Duodenal mucosa (tissue), 2 donors: Measurements from ENCODE around the gene SUN2.

Experiments used
- H3K27ac ChIP-seq: one replicate; pipeline ENCODE4 v1.7.0; 2013; ENCODE audit warnings: low read depth, low read length
- H3K27me3 ChIP-seq, 2 donors: one replicate each; pipeline ENCODE4 v1.7.0; 2013; ENCODE audit warnings: low read length in 2 of 2, control low read depth in 1 of 2; ENCODE audit not compliant: insufficient read depth in 2 of 2, control insufficient read depth in 1 of 2
- H3K36me3 ChIP-seq, 2 donors: one replicate each; pipeline ENCODE4 v1.7.0; 2013; ENCODE audit warnings: low read length in 2 of 2, control low read depth in 1 of 2; ENCODE audit not compliant: insufficient read depth in 2 of 2, control insufficient read depth in 1 of 2
- H3K4me1 ChIP-seq, 2 donors: one replicate each; pipeline ENCODE4 v1.7.0; 2013; ENCODE audit warnings: low read length in 2 of 2, control low read depth in 1 of 2; ENCODE audit not compliant: insufficient read depth in 2 of 2, control insufficient read depth in 1 of 2
- H3K4me3 ChIP-seq, 2 donors: one replicate each; pipeline ENCODE4 v1.7.0; 2013; ENCODE audit warnings: low read length in 2 of 2, low read depth in 1 of 2
- H3K9ac ChIP-seq, 2 donors: one replicate each; pipeline ENCODE4 v1.7.0; 2013; ENCODE audit warnings: low read length in 2 of 2, low read depth in 1 of 2
- H3K9me3 ChIP-seq, 2 donors: one replicate each; pipeline ENCODE4 v1.7.0; 2013; ENCODE audit warnings: low read length in 2 of 2, control low read depth in 1 of 2; ENCODE audit not compliant: control insufficient read depth in 1 of 2

Gene SUN2

GRCh38 chr22:38792833-38793232 is 37.0 kb upstream of the SUN2 start:
- H3K4me3 ChIP-seq, result peak overlapping the region; percentile 93
- H3K27ac ChIP-seq, result no peak overlapping the region
- peaks cover 3 to 5% of the 10 kb centered on the region in 2 donors for H3K27me3 ChIP-seq
- no peaks in the 10 kb centered on the region for H3K9me3 ChIP-seq
- peaks cover 20% of the 10 kb centered on the region in 2 donors for H3K4me1 ChIP-seq
- H3K9ac ChIP-seq, result peak overlapping the region in 1 of 2 donors; percentile 74
- H3K36me3 ChIP-seq, result peaks cover 0 to 3% of the 10 kb centered on the region in 2 donors

GRCh38 chr22:38789606-38790005 is 33.8 kb upstream of the SUN2 start:
- Histone ChIP-seq H3K27ac (no peak overlapping the region), H3K27me3 (no peaks in the 10 kb centered on the region), H3K4me1 (peaks cover 20 to 24% of the 10 kb centered on the region in 2 donors), H3K4me3 (no peak overlapping the region), H3K9me3 (no peaks in the 10 kb centered on the region), H3K36me3 (peaks cover 0 to 5% of the 10 kb centered on the region in 2 donors), H3K9ac (no peak overlapping the region)

- Histone ChIP-seq H3K4me3 (no peak overlapping the region), H3K27ac (no peak overlapping the region), H3K9me3 (no peaks in the 10 kb centered on the region), H3K27me3 (no peaks in the 10 kb centered on the region), H3K9ac (peak overlapping the region in 1 of 2 donors; percentile 4), H3K4me1 (peaks cover 15 to 24% of the 10 kb centered on the region in 2 donors), H3K36me3 (peaks cover 0 to 5% of the 10 kb centered on the region in 2 donors)
Observed at GRCh38 chr22:38788846-38789245, 33.0 kb upstream of the SUN2 start.

GRCh38 chr22:38788021-38788816 is 32.4 kb upstream of the SUN2 start:
- no peak overlapping the region for H3K9ac ChIP-seq
- peaks cover 0 to 5% of the 10 kb centered on the region in 2 donors for H3K36me3 ChIP-seq
- H3K4me3 ChIP-seq, result no peak overlapping the region
- no peaks in the 10 kb centered on the region for H3K9me3 ChIP-seq
- H3K27me3 ChIP-seq, result no peaks in the 10 kb centered on the region
- no peak overlapping the region for H3K27ac ChIP-seq
- H3K4me1 ChIP-seq, result peaks cover 12 to 21% of the 10 kb centered on the region in 2 donors

GRCh38 chr22:38786631-38787030 is 30.8 kb upstream of the SUN2 start:
- no peaks in the 10 kb centered on the region for H3K9me3 ChIP-seq
- no peak overlapping the region for H3K4me3 ChIP-seq
- peaks cover 0 to 11% of the 10 kb centered on the region in 2 donors for H3K36me3 ChIP-seq
- H3K9ac ChIP-seq, result no peak overlapping the region
- peaks cover 7 to 16% of the 10 kb centered on the region in 2 donors for H3K4me1 ChIP-seq
- H3K27me3 ChIP-seq, result no peaks in the 10 kb centered on the region
- H3K27ac ChIP-seq, result no peak overlapping the region

GRCh38 chr22:38784856-38785255 is 29.1 kb upstream of the SUN2 start:
- H3K4me1 ChIP-seq, result peaks cover 7 to 16% of the 10 kb centered on the region in 2 donors
- H3K27me3 ChIP-seq, result no peaks in the 10 kb centered on the region
- H3K27ac ChIP-seq, result no peak overlapping the region
- no peak overlapping the region for H3K9ac ChIP-seq
- H3K4me3 ChIP-seq, result no peak overlapping the region
- peaks cover 6 to 15% of the 10 kb centered on the region in 2 donors for H3K36me3 ChIP-seq
- no peaks in the 10 kb centered on the region for H3K9me3 ChIP-seq

GRCh38 chr22:38784035-38784434 is 28.2 kb upstream of the SUN2 start:
- H3K4me3 ChIP-seq, result no peak overlapping the region
- peaks cover 11 to 21% of the 10 kb centered on the region in 2 donors for H3K36me3 ChIP-seq
- H3K27me3 ChIP-seq, result no peaks in the 10 kb centered on the region
- H3K9me3 ChIP-seq, result no peaks in the 10 kb centered on the region
- no peak overlapping the region for H3K27ac ChIP-seq
- no peak overlapping the region for H3K9ac ChIP-seq
- H3K4me1 ChIP-seq, result peaks cover 6 to 13% of the 10 kb centered on the region in 2 donors

GRCh38 chr22:38783095-38783615 is 27.4 kb upstream of the SUN2 start:
- peaks cover 0 to 6% of the 10 kb centered on the region in 2 donors for H3K4me1 ChIP-seq
- H3K27ac ChIP-seq, result no peak overlapping the region
- no peak overlapping the region for H3K4me3 ChIP-seq
- no peaks in the 10 kb centered on the region for H3K9me3 ChIP-seq
- peaks cover 11 to 23% of the 10 kb centered on the region in 2 donors for H3K36me3 ChIP-seq
- H3K27me3 ChIP-seq, result no peaks in the 10 kb centered on the region
- no peak overlapping the region for H3K9ac ChIP-seq

- Histone ChIP-seq H3K4me1 (peaks cover 0 to under 1% of the 10 kb centered on the region in 2 donors), H3K27ac (no peak overlapping the region), H3K36me3 (peaks cover 11 to 22% of the 10 kb centered on the region in 2 donors)
Observed at GRCh38 chr22:38782402-38783094, 26.8 kb upstream of the SUN2 start.

GRCh38 chr22:38781033-38781432 is 25.2 kb upstream of the SUN2 start:
- no peak overlapping the region for H3K4me3 ChIP-seq
- no peak overlapping the region for H3K27ac ChIP-seq
- no peak overlapping the region for H3K9ac ChIP-seq
- H3K9me3 ChIP-seq, result no peaks in the 10 kb centered on the region
- H3K27me3 ChIP-seq, result no peaks in the 10 kb centered on the region
- H3K4me1 ChIP-seq, result no peaks in the 10 kb centered on the region
- peaks cover 11 to 21% of the 10 kb centered on the region in 2 donors for H3K36me3 ChIP-seq

More at GRCh38 chr22:38782402-38783094, 26.8 kb upstream of the SUN2 start:
- H3K4me3 ChIP-seq, result no peak overlapping the region
- H3K9ac ChIP-seq, result no peak overlapping the region
- no peaks in the 10 kb centered on the region for H3K9me3 ChIP-seq
- H3K27me3 ChIP-seq, result no peaks in the 10 kb centered on the region
